NB4 (cell line): ENCODE results near the gene KRTAP5-7.

Experiments used
- DNase-seq: peaks from one replicate; pipeline ENCODE4 v3.0.0; 2010; ENCODE audit warnings: low read depth
- H3K4me3 ChIP-seq: one replicate; pipeline ENCODE4 v1.5.1; 2011; ENCODE audit warnings: mild to moderate bottlenecking, low read depth, low read length, moderate library complexity
- MYC ChIP-seq: IDR thresholded peaks from 2 replicates; pipeline ENCODE4 v1.6.1; 2011; ENCODE audit warnings: low read depth, low read length
- POLR2A ChIP-seq: IDR thresholded peaks from 2 replicates; pipeline ENCODE4 v1.6.1; 2011; ENCODE audit warnings: mild to moderate bottlenecking; ENCODE audit not compliant: insufficient read length; ENCODE audit errors: extremely low read depth
- TF ChIP-seq, protein P1 (sequence below): IDR thresholded peaks from one replicate; pipeline ENCODE4 v1.5.1; 2012; ENCODE audit warnings: low read depth, low read length
- TF ChIP-seq, protein P2 (sequence below): IDR thresholded peaks from 2 replicates; pipeline ENCODE4 v1.6.1; 2011; ENCODE audit warnings: low read depth, low read length

The KRTAP5-7 gene

DNA sequence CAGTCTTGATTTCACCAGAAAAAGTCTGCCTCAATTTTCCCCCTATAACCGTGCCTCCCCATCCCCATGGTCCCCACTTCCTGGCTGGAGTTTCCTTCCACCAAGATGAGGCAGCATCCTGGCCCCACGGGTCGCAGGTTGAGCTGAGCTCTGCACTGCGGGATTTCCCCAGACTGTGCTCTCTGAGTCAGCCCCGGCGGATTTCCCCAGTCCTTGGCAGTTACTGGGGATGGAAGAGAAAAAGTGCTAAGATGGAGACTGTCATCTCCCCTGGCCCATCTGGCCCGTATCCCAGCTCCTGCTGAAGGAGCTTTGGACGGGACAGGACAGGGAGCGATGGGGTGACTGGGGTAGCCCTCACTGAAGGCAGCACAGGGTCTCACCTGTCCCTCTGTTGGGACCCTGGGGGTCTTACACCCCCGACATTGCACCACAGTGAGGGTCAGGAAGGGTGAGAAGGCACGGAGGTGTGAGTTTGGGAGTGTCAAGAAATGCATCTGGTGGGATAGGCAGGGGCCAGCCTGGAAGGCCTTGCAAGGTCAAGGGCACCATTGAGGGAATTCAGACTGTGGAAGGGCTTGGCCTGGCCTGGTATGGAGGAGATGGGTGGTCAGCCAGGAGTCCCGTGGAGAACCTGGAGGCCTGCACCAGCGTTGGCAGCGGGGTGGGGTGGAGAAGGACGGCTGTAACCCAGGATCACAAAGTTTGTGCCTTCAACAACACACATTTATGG, 37.6 kb upstream of the KRTAP5-7 start:
- no peak for DNase-seq
- TF ChIP-seq MYC (no peak), POLR2A (no peak)
- TF ChIP-seq, protein P1, sequence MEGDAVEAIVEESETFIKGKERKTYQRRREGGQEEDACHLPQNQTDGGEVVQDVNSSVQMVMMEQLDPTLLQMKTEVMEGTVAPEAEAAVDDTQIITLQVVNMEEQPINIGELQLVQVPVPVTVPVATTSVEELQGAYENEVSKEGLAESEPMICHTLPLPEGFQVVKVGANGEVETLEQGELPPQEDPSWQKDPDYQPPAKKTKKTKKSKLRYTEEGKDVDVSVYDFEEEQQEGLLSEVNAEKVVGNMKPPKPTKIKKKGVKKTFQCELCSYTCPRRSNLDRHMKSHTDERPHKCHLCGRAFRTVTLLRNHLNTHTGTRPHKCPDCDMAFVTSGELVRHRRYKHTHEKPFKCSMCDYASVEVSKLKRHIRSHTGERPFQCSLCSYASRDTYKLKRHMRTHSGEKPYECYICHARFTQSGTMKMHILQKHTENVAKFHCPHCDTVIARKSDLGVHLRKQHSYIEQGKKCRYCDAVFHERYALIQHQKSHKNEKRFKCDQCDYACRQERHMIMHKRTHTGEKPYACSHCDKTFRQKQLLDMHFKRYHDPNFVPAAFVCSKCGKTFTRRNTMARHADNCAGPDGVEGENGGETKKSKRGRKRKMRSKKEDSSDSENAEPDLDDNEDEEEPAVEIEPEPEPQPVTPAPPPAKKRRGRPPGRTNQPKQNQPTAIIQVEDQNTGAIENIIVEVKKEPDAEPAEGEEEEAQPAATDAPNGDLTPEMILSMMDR, result no peak
- TF ChIP-seq, protein P2, sequence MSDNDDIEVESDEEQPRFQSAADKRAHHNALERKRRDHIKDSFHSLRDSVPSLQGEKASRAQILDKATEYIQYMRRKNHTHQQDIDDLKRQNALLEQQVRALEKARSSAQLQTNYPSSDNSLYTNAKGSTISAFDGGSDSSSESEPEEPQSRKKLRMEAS, result no peak
- H3K4me3 ChIP-seq, result no peak overlapping the region

DNA sequence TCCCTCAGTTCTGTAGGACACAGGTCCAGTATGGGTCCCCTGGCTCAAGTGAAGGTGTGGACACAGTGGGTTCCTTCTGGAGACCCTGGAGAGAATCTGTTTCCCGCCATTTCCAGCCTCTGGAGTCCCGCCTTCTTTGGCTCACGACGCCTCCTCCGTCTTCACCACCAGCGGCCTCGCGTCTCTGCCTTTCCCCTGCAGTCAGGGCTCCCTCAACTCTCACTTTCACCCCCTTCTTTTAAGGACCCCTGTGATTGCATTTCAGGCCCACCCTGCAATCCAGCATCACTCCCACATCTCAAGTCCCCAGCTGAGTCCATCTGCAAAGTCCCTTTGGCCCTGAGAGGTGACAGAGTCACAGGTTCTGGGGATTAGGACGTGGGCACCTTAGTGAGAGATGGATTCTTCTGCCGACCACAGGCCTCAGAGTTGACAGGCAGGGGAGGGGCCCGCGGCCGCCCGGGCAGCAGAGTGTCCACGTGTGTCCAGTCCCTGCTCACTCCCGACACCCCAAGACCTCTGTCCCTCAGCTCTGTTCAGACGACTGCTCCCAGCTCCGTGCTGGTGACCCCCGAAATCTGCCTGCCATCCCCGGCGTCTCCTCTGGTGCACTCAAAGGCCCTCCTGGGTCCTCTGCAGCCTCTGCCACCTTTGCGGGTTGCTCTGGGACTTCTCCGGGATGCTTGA, 36.9 kb upstream of the KRTAP5-7 start:
- TF ChIP-seq, protein P1, result no peak
- TF ChIP-seq, protein P2, result no peak
- TF ChIP-seq MYC (no peak), POLR2A (no peak)
- H3K4me3 ChIP-seq, result no peak overlapping the region
- DNase-seq, result no peak

DNA sequence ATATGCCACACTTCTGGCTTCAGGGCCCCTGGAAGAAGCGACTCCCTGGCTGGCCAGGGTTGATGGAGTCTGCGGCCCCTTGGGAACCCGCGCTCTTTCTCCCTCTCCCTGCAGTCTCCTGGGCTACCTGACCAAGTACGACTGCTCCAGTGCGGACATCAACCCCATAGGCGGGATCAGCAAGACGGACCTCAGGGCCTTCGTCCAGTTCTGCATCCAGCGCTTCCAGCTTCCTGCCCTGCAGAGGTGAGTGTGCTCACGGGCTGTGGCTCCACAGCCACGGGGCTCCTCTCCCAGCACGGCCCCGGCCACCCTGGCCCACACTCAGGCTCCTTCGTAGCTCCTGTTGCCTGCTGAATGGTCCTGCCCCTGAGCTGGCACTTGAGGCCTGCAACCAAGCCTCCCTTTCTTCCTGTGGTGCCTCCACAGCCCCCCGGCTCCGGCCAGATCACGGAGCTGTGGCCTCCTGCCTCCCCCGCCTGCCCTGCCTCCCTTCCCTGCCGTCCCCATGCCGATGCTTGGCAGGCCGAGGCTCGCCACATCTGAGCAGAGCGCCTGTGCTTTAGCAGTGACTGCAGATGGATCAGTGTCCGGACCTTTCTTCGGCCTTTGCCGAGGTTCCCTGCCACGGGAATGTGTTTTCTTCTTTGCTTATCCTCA, 36.2 kb upstream of the KRTAP5-7 start:
- TF ChIP-seq POLR2A (no peak), MYC (no peak)
- H3K4me3 ChIP-seq, result no peak overlapping the region
- no peak for DNase-seq

DNA sequence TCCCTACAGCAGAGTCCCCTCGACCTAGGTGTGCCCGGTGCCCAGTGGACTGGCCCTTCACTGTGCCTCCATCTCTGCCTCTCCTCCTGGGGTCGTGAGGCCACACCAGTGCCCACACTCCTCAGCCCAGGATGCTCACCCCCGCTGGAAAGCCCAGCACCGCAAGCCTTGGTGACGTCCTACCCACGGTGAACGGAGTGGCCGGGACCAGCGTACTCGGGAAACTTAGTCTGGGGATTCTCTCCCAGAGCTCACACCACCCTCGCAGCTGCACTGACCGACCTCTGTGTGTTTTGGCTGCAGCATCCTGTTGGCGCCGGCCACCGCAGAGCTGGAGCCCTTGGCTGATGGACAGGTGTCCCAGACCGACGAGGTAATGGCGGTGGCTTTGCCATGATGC, 35.5 kb upstream of the KRTAP5-7 start:
- DNase-seq, result no peak
- TF ChIP-seq, protein P1, result no peak
- TF ChIP-seq POLR2A (no peak), MYC (no peak)
- TF ChIP-seq, protein P2, result no peak
- H3K4me3 ChIP-seq, result no peak overlapping the region

DNA sequence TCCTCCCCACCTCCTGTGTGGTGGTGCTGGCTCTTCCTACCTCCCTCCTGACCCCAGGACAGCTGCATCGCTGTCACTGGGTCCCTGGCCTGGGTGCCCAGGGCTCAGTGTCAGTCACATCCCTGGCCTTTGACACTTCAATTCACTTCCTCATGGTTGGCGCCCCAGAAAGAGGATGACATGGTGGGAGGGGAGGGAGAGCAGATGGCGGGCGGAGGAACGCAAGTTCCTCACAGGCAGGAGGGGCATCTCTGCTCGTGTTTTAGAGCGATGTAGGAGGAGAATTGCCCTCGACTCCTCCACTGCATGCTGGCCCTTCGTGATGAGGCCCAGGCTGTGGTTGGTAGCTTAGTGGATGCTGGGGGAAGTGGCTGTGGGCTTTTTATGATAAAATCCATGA, 35.1 kb upstream of the KRTAP5-7 start:
- DNase-seq, result no peak
- no peak overlapping the region for H3K4me3 ChIP-seq
- TF ChIP-seq, protein P2, result no peak
- TF ChIP-seq MYC (no peak), POLR2A (no peak)
- TF ChIP-seq, protein P1, result no peak
